ENCODE data around the gene GRAP.

Gene GRAP

DNA sequence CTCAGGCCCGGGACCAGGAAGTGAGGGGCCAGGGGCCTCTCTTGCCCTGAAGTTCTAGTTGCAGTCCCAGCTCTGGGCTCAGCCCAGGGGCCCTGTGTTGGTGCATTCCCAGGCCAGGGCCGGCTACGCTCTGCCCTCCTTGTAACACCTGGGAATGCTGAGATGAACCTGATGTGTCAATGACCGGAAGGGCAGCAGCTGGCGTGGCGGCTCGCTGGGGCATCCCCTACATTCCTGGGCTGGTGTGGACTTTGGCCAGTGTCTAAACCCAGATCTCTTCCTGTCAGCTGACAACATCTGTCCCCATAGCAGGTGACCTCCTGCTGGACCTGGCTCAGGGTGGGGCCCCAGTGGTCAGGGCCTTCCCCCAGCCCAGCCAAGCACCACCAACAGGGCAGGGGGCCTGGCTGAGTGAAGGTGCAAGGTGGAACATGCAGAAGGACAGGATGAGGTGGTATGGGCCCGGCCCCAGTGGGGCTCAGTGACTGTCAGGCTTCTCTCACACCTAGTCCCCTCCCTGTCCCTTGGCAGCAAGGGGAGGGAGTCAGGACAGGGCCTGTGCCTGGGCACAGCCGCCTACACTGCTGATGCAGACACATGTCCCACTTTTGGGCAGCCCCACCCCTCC is 58.1 kb downstream of the GRAP start:
- no peaks in the 10 kb centered on the region for H3K9me3 ChIP-seq (replicated peaks in 1 of 11)
- peaks cover 0 to 83% (median 4%) of the 10 kb centered on the region in 11 experiments; a peak in 11 of 22 replicates for H4K20me1 ChIP-seq
- H3K4me3 ChIP-seq = no peak overlapping the region
- H3K4me2 ChIP-seq = no peak overlapping the region
- peaks cover 0 to 29% (median 0%) of the 10 kb centered on the region in 11 experiments; a peak in 3 of 22 replicates for H3K36me3 ChIP-seq
- H3K4me1 ChIP-seq = peaks cover 6 to 30% (median 23%) of the 10 kb centered on the region in 10 experiments; a peak in 19 of 20 replicates
- peaks cover 0 to 44% (median 28%) of the 10 kb centered on the region in 11 experiments; a peak in 18 of 22 replicates for H3K27me3 ChIP-seq
- TF ChIP-seq Cebpa-rat (IDR thresholded peaks at IDR 0.05) = no peak
- H3K9ac ChIP-seq = no peak overlapping the region
- H3K27ac ChIP-seq = no peak overlapping the region

DNA sequence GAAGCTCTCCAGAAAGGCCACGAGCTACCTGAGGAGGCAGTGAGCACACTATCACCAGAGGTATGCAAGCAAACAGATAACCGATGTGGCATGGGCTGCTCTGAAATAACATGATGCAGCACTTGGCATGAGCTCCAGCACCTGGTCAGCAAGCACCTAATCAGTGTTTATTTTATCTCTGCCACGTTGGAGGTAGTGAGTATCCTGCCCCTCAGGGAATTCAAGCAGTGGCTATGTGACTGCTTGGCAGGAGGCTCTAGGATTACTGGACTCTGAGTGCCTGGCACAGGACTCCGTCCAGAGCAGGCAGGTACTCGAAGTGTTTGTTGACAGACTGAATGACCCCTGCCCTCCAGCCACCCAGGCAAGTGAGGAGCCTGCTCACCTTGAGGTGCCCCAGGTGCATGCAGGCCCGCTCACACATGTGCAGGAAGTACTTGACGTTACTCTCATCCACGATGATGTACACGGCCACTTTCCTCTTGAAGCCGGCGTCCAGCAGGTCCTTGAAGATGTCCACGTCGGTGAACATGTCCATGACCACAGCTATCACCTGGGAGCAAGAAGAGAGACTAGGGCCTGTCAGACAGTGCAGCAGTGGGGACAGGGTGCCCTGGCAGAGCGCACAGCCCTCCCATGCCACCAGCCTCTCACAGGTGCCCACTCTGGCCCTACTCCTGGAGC is 58.8 kb downstream of the GRAP start:
- TF ChIP-seq Cebpa-rat (IDR thresholded peaks at IDR 0.05) = no peak
- H4K20me1 ChIP-seq = peaks cover 0 to 76% (median 4%) of the 10 kb centered on the region in 11 experiments; a peak in 11 of 22 replicates
- H3K27ac ChIP-seq = no peak overlapping the region
- H3K4me3 ChIP-seq = no peak overlapping the region
- no peaks in the 10 kb centered on the region for H3K9me3 ChIP-seq (replicated peaks in 1 of 11)
- no peak overlapping the region for H3K9ac ChIP-seq
- H3K4me1 ChIP-seq = peaks cover 6 to 25% (median 21%) of the 10 kb centered on the region in 10 experiments; a peak in 19 of 20 replicates
- H3K27me3 ChIP-seq = peaks cover 0 to 38% (median 22%) of the 10 kb centered on the region in 11 experiments; a peak in 16 of 22 replicates
- H3K36me3 ChIP-seq = peaks cover 0 to 29% (median 0%) of the 10 kb centered on the region in 11 experiments; a peak in 3 of 22 replicates
- no peak overlapping the region for H3K4me2 ChIP-seq

DNA sequence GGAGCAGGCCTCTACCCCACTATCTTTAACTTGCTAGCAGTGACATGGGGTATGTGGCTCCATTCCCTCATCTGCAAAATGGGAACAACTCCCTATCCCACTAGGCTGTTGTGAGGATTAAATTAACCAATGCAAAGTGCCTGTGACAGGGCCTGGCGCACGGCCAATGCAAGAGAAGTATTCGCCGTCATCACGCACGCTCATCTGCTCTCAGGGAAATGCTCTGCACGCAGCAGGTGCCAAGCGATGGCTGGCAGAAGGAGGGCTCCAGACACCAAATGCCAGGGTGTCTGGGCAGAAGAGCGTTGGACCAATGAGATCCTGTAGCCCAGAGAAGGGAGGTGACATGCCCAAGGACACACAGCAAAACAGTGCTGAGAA is 59.5 kb downstream of the GRAP start:
- Histone ChIP-seq H3K9ac (no peak overlapping the region), H3K4me3 (no peak overlapping the region), H3K27me3 (peaks cover 0 to 30% (median 15%) of the 10 kb centered on the region in 11 experiments; a peak in 14 of 22 replicates), H3K27ac (no peak overlapping the region), H3K4me1 (peaks cover 6 to 17% (median 14%) of the 10 kb centered on the region in 10 experiments), H3K4me2 (peak overlapping the region in 8 of 11 experiments; percentile 21 to 48 (median 43); a peak in 13 of 22 replicates), H4K20me1 (peaks cover 0 to 73% (median 1%) of the 10 kb centered on the region in 11 experiments; a peak in 11 of 22 replicates), H3K9me3 (replicated peaks in 1 of 11) (no peaks in the 10 kb centered on the region), H3K36me3 (peaks cover 0 to 29% (median 0%) of the 10 kb centered on the region in 11 experiments; a peak in 3 of 22 replicates)
- no peak for TF ChIP-seq Cebpa-rat (IDR thresholded peaks at IDR 0.05)

DNA sequence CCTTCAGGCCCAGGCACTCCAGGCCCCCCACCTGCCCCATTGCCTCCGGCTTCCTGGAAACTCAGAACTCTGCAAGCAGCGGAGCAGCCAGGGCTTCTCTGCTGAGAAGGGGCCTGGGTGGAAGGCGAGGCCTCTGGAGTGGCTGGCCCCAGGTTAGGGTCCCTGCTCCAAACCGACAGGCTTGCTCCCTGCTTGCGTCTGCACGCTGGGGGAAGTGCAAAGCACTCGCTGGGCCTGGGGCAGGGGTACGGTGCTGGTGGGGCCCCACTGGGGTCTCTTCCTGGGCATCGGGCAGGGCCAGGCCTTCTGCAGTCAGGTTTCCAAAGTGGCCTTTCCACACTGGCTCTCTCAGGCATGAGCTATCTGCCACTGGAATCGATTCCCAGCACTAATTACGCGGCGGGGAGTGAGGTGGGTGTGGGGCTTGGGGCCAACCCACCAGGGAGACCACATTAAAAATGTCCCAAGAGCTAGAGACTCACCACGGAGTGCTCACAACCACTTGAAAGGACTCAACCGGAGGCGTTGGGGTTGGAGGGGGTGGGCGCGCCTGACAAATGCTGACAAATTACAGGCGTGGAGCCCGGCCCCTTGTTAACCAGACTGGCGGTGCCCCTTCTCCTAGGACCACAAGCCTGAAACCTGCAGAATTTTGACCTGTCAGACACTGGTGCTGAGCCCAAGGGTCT is 60.1 kb downstream of the GRAP start:
- peaks cover 0 to 29% (median 14%) of the 10 kb centered on the region in 11 experiments; a peak in 14 of 22 replicates for H3K27me3 ChIP-seq
- no peak overlapping the region for H3K4me3 ChIP-seq
- no peak overlapping the region for H3K9ac ChIP-seq
- no peak for TF ChIP-seq Cebpa-rat (IDR thresholded peaks at IDR 0.05)
- peaks cover 0 to 73% (median 0%) of the 10 kb centered on the region in 11 experiments; a peak in 8 of 22 replicates for H4K20me1 ChIP-seq
- no peaks in the 10 kb centered on the region for H3K9me3 ChIP-seq (replicated peaks in 1 of 11)
- peaks cover 0 to 29% (median 0%) of the 10 kb centered on the region in 11 experiments; a peak in 3 of 22 replicates for H3K36me3 ChIP-seq
- peaks cover 10 to 18% (median 12%) of the 10 kb centered on the region in 10 experiments; a peak in 19 of 20 replicates for H3K4me1 ChIP-seq
- H3K4me2 ChIP-seq = peak overlapping the region in 8 of 11 experiments; percentile 21 to 48 (median 43); a peak in 14 of 22 replicates
- H3K27ac ChIP-seq = no peak overlapping the region

DNA sequence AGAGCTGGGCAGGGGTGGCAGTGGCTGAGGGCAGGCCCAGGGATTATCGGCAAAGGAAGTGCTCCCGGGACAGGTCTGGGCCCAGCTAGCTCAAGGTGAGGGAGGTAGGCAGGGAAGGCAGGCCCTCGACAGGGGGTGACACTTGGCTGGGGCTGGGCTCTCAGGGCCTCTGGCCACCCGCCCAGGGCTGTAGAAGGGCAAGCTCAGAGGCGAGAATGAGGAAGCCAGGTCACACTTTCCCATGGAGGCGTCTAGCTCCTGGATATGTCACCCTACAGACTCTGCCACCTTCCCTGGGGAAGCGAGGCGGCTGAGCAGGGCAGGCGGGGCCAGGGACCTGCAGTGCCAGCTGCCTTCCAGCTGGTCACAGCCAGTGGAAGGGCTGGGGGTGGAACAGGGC is 61.3 kb downstream of the GRAP start:
- Histone ChIP-seq H3K27ac (no peak overlapping the region), H3K9me3 (replicated peaks in 1 of 11) (no peaks in the 10 kb centered on the region), H4K20me1 (peaks cover 0 to 71% (median 0%) of the 10 kb centered on the region in 11 experiments; a peak in 8 of 22 replicates), H3K27me3 (peaks cover 0 to 25% (median 14%) of the 10 kb centered on the region in 11 experiments; a peak in 14 of 22 replicates), H3K36me3 (peaks cover 0 to 29% (median 0%) of the 10 kb centered on the region in 11 experiments; a peak in 3 of 22 replicates), H3K4me3 (no peak overlapping the region), H3K4me1 (peaks cover 10 to 24% (median 15%) of the 10 kb centered on the region in 10 experiments; a peak in 19 of 20 replicates), H3K4me2 (no peak overlapping the region), H3K9ac (no peak overlapping the region)
- TF ChIP-seq Cebpa-rat (IDR thresholded peaks at IDR 0.05) = no peak

DNA sequence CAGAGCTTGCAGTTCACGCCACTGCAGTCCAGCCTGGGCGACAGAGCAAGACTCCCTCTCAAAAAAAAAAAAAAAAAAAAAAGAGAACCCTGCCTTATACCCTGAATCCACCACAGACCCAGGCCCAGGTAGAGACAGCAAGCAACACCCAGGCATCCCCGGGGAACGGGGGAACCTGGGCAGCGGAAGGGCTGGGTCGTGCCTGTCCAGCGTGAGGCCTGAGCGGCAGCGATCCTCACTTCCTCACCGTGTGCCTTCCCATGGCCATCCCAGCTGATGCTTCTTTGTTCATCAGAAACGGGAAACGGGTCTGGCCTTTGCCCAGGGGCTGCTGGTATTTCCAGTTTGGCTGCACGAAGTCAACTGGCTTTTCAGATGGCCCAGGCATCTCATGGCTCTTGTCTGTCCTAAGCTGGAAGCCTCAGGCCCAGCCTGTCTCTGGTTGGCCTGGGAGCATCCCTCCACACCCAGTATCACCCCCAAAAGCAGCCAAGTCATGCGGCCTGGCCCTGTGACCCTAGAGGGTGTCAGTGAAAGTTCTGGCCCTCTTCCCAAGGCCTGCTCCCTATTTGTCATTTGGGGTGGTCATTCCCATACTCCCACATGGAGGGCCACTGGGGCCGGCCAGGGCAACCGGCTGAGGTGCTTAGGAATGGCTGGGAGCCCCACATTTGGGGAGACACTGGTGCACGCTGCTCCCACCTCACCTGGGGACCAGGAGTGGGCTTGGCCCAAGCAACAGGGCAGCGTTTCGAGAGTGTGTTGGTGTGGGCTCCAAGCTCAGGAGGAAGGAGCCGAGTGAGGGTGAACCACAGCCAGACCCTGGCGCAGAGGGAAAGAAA is 62.3 kb downstream of the GRAP start:
- H3K4me2 ChIP-seq = no peak overlapping the region
- peaks cover 0 to 25% (median 14%) of the 10 kb centered on the region in 11 experiments; a peak in 14 of 22 replicates for H3K27me3 ChIP-seq
- H3K4me3 ChIP-seq = no peak overlapping the region
- no peak overlapping the region for H3K9ac ChIP-seq
- no peak overlapping the region for H3K27ac ChIP-seq
- peaks cover 0 to 67% (median 0%) of the 10 kb centered on the region in 11 experiments; a peak in 8 of 22 replicates for H4K20me1 ChIP-seq
- no peak for TF ChIP-seq Cebpa-rat (IDR thresholded peaks at IDR 0.05)
- H3K36me3 ChIP-seq = peaks cover 0 to 32% (median 0%) of the 10 kb centered on the region in 11 experiments; a peak in 3 of 22 replicates
- no peaks in the 10 kb centered on the region for H3K9me3 ChIP-seq (replicated peaks in 1 of 11)
- peaks cover 10 to 24% (median 15%) of the 10 kb centered on the region in 10 experiments; a peak in 19 of 20 replicates for H3K4me1 ChIP-seq

DNA sequence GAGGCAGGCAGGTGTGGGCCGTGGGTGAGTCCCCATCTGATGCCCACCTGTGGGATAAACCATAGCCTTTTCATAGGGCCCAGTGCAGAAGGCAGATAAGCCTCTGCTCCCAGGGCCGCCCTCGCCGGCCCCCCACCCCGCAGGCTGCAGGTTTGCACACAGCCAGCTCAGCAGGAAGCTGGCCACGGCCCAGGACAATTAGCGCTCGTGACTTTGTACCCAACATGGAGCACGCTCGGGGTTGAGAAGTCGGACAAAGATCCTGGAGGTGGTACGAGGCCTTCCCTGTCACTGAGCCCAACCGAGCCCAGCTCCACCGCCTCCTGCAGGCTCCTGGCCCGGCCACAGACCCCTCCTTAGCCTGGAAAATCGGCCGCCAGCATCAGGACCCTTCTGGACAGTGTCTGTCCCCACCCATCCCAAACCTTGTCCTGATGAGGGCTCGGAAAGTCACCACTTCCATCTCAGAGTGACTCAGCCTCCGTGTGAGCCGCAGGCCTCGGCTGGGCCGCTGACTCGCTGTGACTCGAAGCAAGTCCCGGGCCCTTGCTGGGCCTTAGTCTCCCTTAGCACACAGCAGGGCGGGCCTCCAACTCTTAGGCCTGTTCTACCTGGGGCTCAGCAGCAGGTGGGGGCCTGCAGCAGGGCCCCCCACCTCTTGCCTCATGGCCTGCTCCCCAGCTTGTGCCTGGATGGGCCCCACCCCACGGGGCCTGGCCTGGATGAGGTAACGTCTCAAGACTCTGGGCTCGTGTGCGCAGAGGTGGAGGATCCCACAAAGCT is 64.9 kb downstream of the GRAP start:
- H4K20me1 ChIP-seq = peaks cover 0 to 52% (median 0%) of the 10 kb centered on the region in 11 experiments; a peak in 8 of 22 replicates
- no peaks in the 10 kb centered on the region for H3K9me3 ChIP-seq (replicated peaks in 1 of 11)
- peak overlapping the region in 5 of 11 experiments; percentile 14 to 64 (median 46); a peak in 7 of 22 replicates for H3K9ac ChIP-seq
- H3K4me2 ChIP-seq = peak overlapping the region in 5 of 11 experiments; percentile 38 to 73 (median 68); a peak in 10 of 22 replicates
- no peak overlapping the region for H3K4me3 ChIP-seq
- H3K36me3 ChIP-seq = peaks cover 0 to 40% (median 0%) of the 10 kb centered on the region in 11 experiments; a peak in 5 of 22 replicates
- H3K4me1 ChIP-seq = peaks cover 5 to 20% (median 8%) of the 10 kb centered on the region in 10 experiments; a peak in 19 of 20 replicates
- peaks cover 0 to 10% (median 4%) of the 10 kb centered on the region in 11 experiments; a peak in 10 of 22 replicates for H3K27me3 ChIP-seq
- no peak for TF ChIP-seq Cebpa-rat (IDR thresholded peaks at IDR 0.05)
- peak overlapping the region in 3 of 11 experiments; percentile 7 to 41 (median 30); a peak in 5 of 22 replicates for H3K27ac ChIP-seq

Measured in BLaER1 treated with 17β-estradiol and CSF1 and Interleukin-3, amounts not matched to agents 10 nM and 100 nM (cell line).